Ovary (tissue), 9 donors: Measurements from ENCODE around the gene APCDD1. TPM values are rescaled to one million over a fixed set of nuclear protein-coding genes. Genes with fewer than 3 reads are reported as not detected.

ENCODE experiments used
- DNase-seq, 5 donors: peaks; one replicate each; pipeline ENCODE4 v3.0.0-alpha.2; 2019 to 2020
- H3K27ac ChIP-seq, 2 donors: fragments of 200-600 bp; one replicate each; pipeline versions ENCODE4 v1.5.1 to v1.8.0; 2019 to 2022
- H3K27me3 ChIP-seq: fragments of 200-600 bp; one replicate; pipeline ENCODE4 v1.8.0; 2022
- H3K36me3 ChIP-seq: fragments of 200-600 bp; sonication (generic); one replicate; pipeline ENCODE4 v1.5.1; 2019
- H3K4me1 ChIP-seq: one replicate; pipeline ENCODE4 v1.8.1; 2013; ENCODE audit warnings: mild to moderate bottlenecking, moderate library complexity; ENCODE audit not compliant: insufficient read depth
- H3K4me3 ChIP-seq: fragments of 200-600 bp; sonication (generic); one replicate; pipeline ENCODE4 v1.5.1; 2017
- H3K9me3 ChIP-seq, 2 donors: fragments of 200-600 bp in 1 of 2; sonication (generic) in 1 of 2; one replicate each; pipeline versions ENCODE4 v1.5.1 to v1.8.1; 2013 to 2019; ENCODE audit warnings: mild to moderate bottlenecking in 1 of 2, moderate library complexity in 1 of 2
- CTCF ChIP-seq, 3 donors: fragments of 450-650 bp in 2 of 3; fragments of 200-600 bp in 1 of 3; IDR thresholded peaks; one replicate each; pipeline versions ENCODE4 v1.5.1 to v1.8.0; 2016 to 2022; ENCODE audit warnings: antibody characterized with exemption in 3 of 3, mild to moderate bottlenecking in 1 of 3
- EP300 ChIP-seq: sonication (generic); formaldehyde crosslinking; IDR thresholded peaks from one replicate; pipeline ENCODE4 v1.6.1; 2017; ENCODE audit warnings: antibody characterized with exemption
- POLR2A ChIP-seq: fragments of 450-650 bp; IDR thresholded peaks from one replicate; pipeline ENCODE4 v1.6.1; 2017; ENCODE audit warnings: antibody characterized with exemption, mild to moderate bottlenecking, moderate library complexity
- WGBS, 3 donors: extraction: QIAGEN DNeasy Blood & Tissue Kit in 1 of 3; methylation state at CpG; one replicate each; pipeline versions ENCODE4 v1.1.5 to v1.1.7; 2013 to 2017; 5-methylcytosine and 5-hydroxymethylcytosine counted together
- intact Hi-C, 4 donors: fragments of 100-400 bp; cut with DNase I; formaldehyde crosslinking; loops; one replicate each; pipeline versions ENCODE4 v1.11.0 to v1.15.1; 2022 to 2023
- polyA plus RNA-seq, 2 donors: library from polyadenylated mRNA; stranded (reverse); fragments of 200-250 nt in 1 of 2; fragments of 350-450 nt in 1 of 2; fragmentation: Illumina TruSeq in 1 of 2; extraction: RNeasy Lipid Tissue Mini Kit (QIAGEN cat#74804) in 1 of 2; gene quantifications; one replicate each; pipeline ENCODE4 v1.2.3, GENCODE V29; 2013 to 2014
- total RNA-seq, 7 donors: library from RNA; depleted of rRNA in 2 of 7; stranded (reverse); fragments of >200 nt in 2 of 7; fragmentation: NEBNext Ultra II Directional in 3 of 7; extraction: Animal tissue kit (Norgen Biotek cat#: 25700) in 3 of 7; gene quantifications; one replicate each; pipeline versions ENCODE4 v1.1.0 to v1.2.4, GENCODE V29; 2016 to 2023
- donor health status: DM: no; HTN: no; CAD: no; lungs with moderate emphysema.
- donor health status: DM: no; HTN: no; CAD: no.
- donor health status: Bipolar disorder and iron deficiency.
- donor health status: DM: yes; HTN: yes; CAD: no.
- donor health status: DM: no; HTN: no; CAD: no.
- donor health status: DM: yes; HTN: yes; CAD: no.

The APCDD1 gene
- total and polyA plus RNA-seq, 9 donors = 21.1 to 112 (median 60.6) TPM

GRCh38 chr18:10526561-10526949 is 72.1 kb downstream of the APCDD1 start:
- no peaks in the 10 kb centered on the region for H3K9me3 ChIP-seq
- DNase-seq = no peak
- H3K4me3 ChIP-seq = peak overlapping the region; percentile 97
- H3K4me1 ChIP-seq = peaks cover 5% of the 10 kb centered on the region
- intact Hi-C loops = no loop called here
- H3K36me3 ChIP-seq = no peaks in the 10 kb centered on the region
- no peaks in the 10 kb centered on the region for H3K27me3 ChIP-seq
- 2 to 6% (median 4%) methylated on average over 11 of the region's 11 CpGs for WGBS, 3 donors
- TF ChIP-seq CTCF (IDR thresholded peaks at IDR 0.05) (no peak), EP300 (no peak), POLR2A (no peak)
- H3K27ac ChIP-seq = peak overlapping the region; percentile 76 to 78

GRCh38 chr18:10528439-10528838 is 74.0 kb downstream of the APCDD1 start:
- Histone ChIP-seq H3K4me3 (no peak overlapping the region), H3K27ac (no peak overlapping the region), H3K9me3 (no peaks in the 10 kb centered on the region), H3K4me1 (peaks cover 5% of the 10 kb centered on the region), H3K27me3 (no peaks in the 10 kb centered on the region), H3K36me3 (no peaks in the 10 kb centered on the region)
- no peak for DNase-seq
- WGBS, 3 donors = 61 to 82% (median 81%) methylated on average over 3 of the region's 3 CpGs
- TF ChIP-seq POLR2A = no peak
- TF ChIP-seq CTCF (IDR thresholded peaks at IDR 0.05) = no peak
- no peak for TF ChIP-seq EP300
- intact Hi-C loops = no loop called here

- Histone ChIP-seq H3K9me3 (no peaks in the 10 kb centered on the region), H3K36me3 (no peaks in the 10 kb centered on the region), H3K4me1 (peaks cover 5% of the 10 kb centered on the region), H3K27me3 (no peaks in the 10 kb centered on the region), H3K4me3 (no peak overlapping the region), H3K27ac (no peak overlapping the region)
- intact Hi-C loops = no loop called here
- DNase-seq = no peak
- 82 to 88% (median 86%) methylated on average over 3 of the region's 3 CpGs for WGBS, 3 donors
- TF ChIP-seq CTCF (IDR thresholded peaks at IDR 0.05) = no peak
These were observed 75.6 kb downstream of the APCDD1 start for GRCh38 chr18:10530002-10530401.

- no peak for TF ChIP-seq POLR2A
- no peak for TF ChIP-seq CTCF (IDR thresholded peaks at IDR 0.05)
- no peak for TF ChIP-seq EP300
- WGBS, 3 donors = 95 to 98% (median 97%) methylated on average over 3 of the region's 3 CpGs
- Histone ChIP-seq H3K9me3 (no peaks in the 10 kb centered on the region), H3K4me1 (peaks cover 5% of the 10 kb centered on the region), H3K27ac (no peak overlapping the region), H3K4me3 (no peak overlapping the region), H3K36me3 (no peaks in the 10 kb centered on the region), H3K27me3 (no peaks in the 10 kb centered on the region)
- DNase-seq = no peak
- intact Hi-C loops = no loop called here
These were observed 76.4 kb downstream of the APCDD1 start for GRCh38 chr18:10530852-10531251.

GRCh38 chr18:10533111-10533510 is 78.7 kb downstream of the APCDD1 start:
- no peak for DNase-seq
- Histone ChIP-seq H3K4me3 (no peak overlapping the region), H3K27ac (no peak overlapping the region), H3K27me3 (no peaks in the 10 kb centered on the region), H3K4me1 (peaks cover 1% of the 10 kb centered on the region), H3K9me3 (no peaks in the 10 kb centered on the region), H3K36me3 (no peaks in the 10 kb centered on the region)
- 90 to 94% (median 92%) methylated on average over 2 of the region's 2 CpGs for WGBS, 3 donors
- intact Hi-C loops = no loop called here
- TF ChIP-seq POLR2A (no peak), EP300 (no peak), CTCF (IDR thresholded peaks at IDR 0.05) (no peak)
